ENCODE measurements around the gene SORBS1. TPM values are rescaled to one million over a fixed set of nuclear protein-coding genes. Genes with fewer than 3 reads are reported as not detected.
A peak's percentile ranks its signal among the peaks of the same experiment; 100 is the strongest.

The SORBS1 gene
- total RNA-seq, 1 experiment from 2014 or later, result 39.9 TPM

- TF ChIP-seq ZNF425 (CRISPR knock-in tag; conservative IDR thresholded peaks at IDR 0.05) (no peak), MXD4 (CRISPR knock-in tag; IDR thresholded peaks at IDR 0.05; ENCODE audit: borderline replicate concordance) (no peak), SMAD4 (CRISPR knock-in tag; IDR thresholded peaks at IDR 0.05) (no peak)
Observed at GRCh38 chr10:95480102-95480900, 80.9 kb downstream of the SORBS1 start (continued).

GRCh38 chr10:95478935-95479334, 82.2 kb downstream of the SORBS1 start:
- DNase-seq (ENCODE audit: low spot score) (no peak), ATAC-seq (no peak)
- Mint-ChIP-seq H3K36me3 (0 out of 2 replicates have a peak, but pooled peaks cover 5% of the 10 kb centered on the region), H3K9me3 (0 out of 2 replicates have a peak, but pooled peaks cover 5% of the 10 kb centered on the region), H3K27ac (no peak overlapping the region), H3K4me1 (peaks cover 69% of the 10 kb centered on the region), H3K27me3 (ENCODE audit: low read depth) (no peaks in the 10 kb centered on the region), H3K4me3 (no peak overlapping the region)
- TF ChIP-seq CBFB (CRISPR knock-in tag; IDR thresholded peaks at IDR 0.05; ENCODE audit: low read depth) (no peak), ZNF121 (CRISPR knock-in tag; IDR thresholded peaks at IDR 0.05) (no peak), GRHL2 (CRISPR knock-in tag; IDR thresholded peaks at IDR 0.05; ENCODE audit: insufficient replicate concordance, severe bottlenecking) (no peak), PRDM15 (CRISPR knock-in tag; IDR thresholded peaks at IDR 0.05) (no peak), FOXK1 (CRISPR knock-in tag; IDR thresholded peaks at IDR 0.05) (no peak), SP1 (CRISPR knock-in tag; conservative IDR thresholded peaks at IDR 0.05) (no peak), ZNF396 (CRISPR knock-in tag; IDR thresholded peaks at IDR 0.05; ENCODE audit: borderline replicate concordance) (no peak), ZNF416 (CRISPR knock-in tag; IDR thresholded peaks at IDR 0.05) (no peak), OVOL2 (CRISPR knock-in tag; IDR thresholded peaks at IDR 0.05; ENCODE audit: borderline replicate concordance) (no peak), ZNF317 (CRISPR knock-in tag; IDR thresholded peaks at IDR 0.05; ENCODE audit: borderline replicate concordance, low read depth) (no peak), ATF3 (CRISPR knock-in tag; conservative IDR thresholded peaks at IDR 0.05) (no peak)
- CTCF ChIA-PET, result interaction anchor here (1.4 to 3.7 kb wide), 3 partner anchors 16 to 49 kb away, joined by 3 to 21 read pairs (median 7); no protein-coding TSS in a partner anchor
- POLR2A ChIA-PET, result no interaction called here

- ChIA-PET POLR2A (no interaction called here), CTCF (interaction anchor here (0.6 to 3.7 kb wide), 7 partner anchors 11 to 216 kb away, joined by 3 to 21 read pairs (median 7); partner anchors contain the start of gene TCTN3)
- no peak for TF ChIP-seq SMAD3 (CRISPR knock-in tag; IDR thresholded peaks at IDR 0.05; ENCODE audit: borderline replicate concordance)
- no peak for TF ChIP-seq ETV6 (CRISPR knock-in tag; IDR thresholded peaks at IDR 0.05)
- ATAC-seq (no peak), DNase-seq (ENCODE audit: low spot score) (no peak)
- H3K4me1 Mint-ChIP-seq, result peaks cover 71% of the 10 kb centered on the region
- H3K4me3 Mint-ChIP-seq, result no peak overlapping the region
- H3K36me3 Mint-ChIP-seq, result 0 out of 2 replicates have a peak, but pooled peaks cover 5% of the 10 kb centered on the region
- peak overlapping the region; percentile 98 for H3K27ac Mint-ChIP-seq
- 0 out of 2 replicates have a peak, but pooled peaks cover 5% of the 10 kb centered on the region for H3K9me3 Mint-ChIP-seq
- no peaks in the 10 kb centered on the region for H3K27me3 Mint-ChIP-seq (ENCODE audit: low read depth)
Observed at GRCh38 chr10:95478185-95478584, 83.0 kb downstream of the SORBS1 start.

Measured in WTC11 (cell line).